ENCODE measurements around the gene CDIP1. TPM values are rescaled to one million over a fixed set of nuclear protein-coding genes. Genes with fewer than 3 reads are reported as not detected.

The CDIP1 gene
- total and polyA plus RNA-seq, 2 donors from 2014 or later, result 40.8 to 80.4 TPM

- Histone ChIP-seq H3K27me3 (ENCODE audit: control insufficient read depth, insufficient read depth, low read length) (no peaks in the 10 kb centered on the region), H3K27ac (ENCODE audit: low read depth in 2 of 2, low read length in 2 of 2) (no peak overlapping the region), H3K9ac (ENCODE audit: low read length in 3 of 3) (no peak overlapping the region), H3K9me3 (ENCODE audit: control insufficient read depth in 2 of 3, insufficient read depth in 1 of 3, low read length in 3 of 3) (peaks cover 0 to 3% (median 0%) of the 10 kb centered on the region in 3 donors), H3K4me3 (ENCODE audit: low read length in 3 of 3) (no peak overlapping the region), H3K36me3 (ENCODE audit: control insufficient read depth in 2 of 3, insufficient read depth in 3 of 3, low read length in 3 of 3) (no peaks in the 10 kb centered on the region), H3K4me1 (ENCODE audit: control insufficient read depth in 2 of 3, insufficient read depth in 2 of 3, low read depth in 1 of 3, low read length in 3 of 3) (peaks cover 0 to 14% (median 8%) of the 10 kb centered on the region in 3 donors)
- FAIRE-seq, result no peak
- intact Hi-C loops (cut with DNase I), result no loop called here
- no peak for TF ChIP-seq CTCF (IDR thresholded peaks at IDR 0.05; ENCODE audit: borderline replicate concordance, extremely low read depth, insufficient read depth)
- no peak for DNase-seq
Observed at GRCh38 chr16:4534151-4534790, 4.3 kb downstream of the CDIP1 start.

- Histone ChIP-seq H3K36me3 (ENCODE audit: control insufficient read depth in 2 of 3, insufficient read depth in 3 of 3, low read length in 3 of 3) (no peaks in the 10 kb centered on the region), H3K4me1 (ENCODE audit: control insufficient read depth in 2 of 3, insufficient read depth in 2 of 3, low read depth in 1 of 3, low read length in 3 of 3) (peaks cover 0 to 15% (median 12%) of the 10 kb centered on the region in 3 donors), H3K4me3 (ENCODE audit: low read length in 3 of 3) (no peak overlapping the region), H3K27ac (ENCODE audit: low read depth in 2 of 2, low read length in 2 of 2) (no peak overlapping the region), H3K27me3 (ENCODE audit: control insufficient read depth, insufficient read depth, low read length) (no peaks in the 10 kb centered on the region), H3K9me3 (ENCODE audit: control insufficient read depth in 2 of 3, insufficient read depth in 1 of 3, low read length in 3 of 3) (no peaks in the 10 kb centered on the region), H3K9ac (ENCODE audit: low read length in 3 of 3) (no peak overlapping the region)
- no peak for FAIRE-seq
- no peak for DNase-seq
- no peak for TF ChIP-seq CTCF (IDR thresholded peaks at IDR 0.05; ENCODE audit: borderline replicate concordance, extremely low read depth, insufficient read depth)
- intact Hi-C loops (cut with DNase I), result no loop called here
Observed at GRCh38 chr16:4533490-4533889, 5.1 kb downstream of the CDIP1 start.

GRCh38 chr16:4532238-4532637 is 6.3 kb downstream of the CDIP1 start:
- Histone ChIP-seq H3K4me3 (ENCODE audit: low read length in 3 of 3) (no peak overlapping the region), H3K27ac (ENCODE audit: low read depth in 2 of 2, low read length in 2 of 2) (no peak overlapping the region), H3K27me3 (ENCODE audit: control insufficient read depth, insufficient read depth, low read length) (no peaks in the 10 kb centered on the region), H3K9me3 (ENCODE audit: control insufficient read depth in 2 of 3, insufficient read depth in 1 of 3, low read length in 3 of 3) (no peaks in the 10 kb centered on the region), H3K4me1 (ENCODE audit: control insufficient read depth in 2 of 3, insufficient read depth in 2 of 3, low read depth in 1 of 3, low read length in 3 of 3) (peaks cover 0 to 12% (median 11%) of the 10 kb centered on the region in 3 donors), H3K9ac (ENCODE audit: low read length in 3 of 3) (no peak overlapping the region), H3K36me3 (ENCODE audit: control insufficient read depth in 2 of 3, insufficient read depth in 3 of 3, low read length in 3 of 3) (no peaks in the 10 kb centered on the region)
- no peak for TF ChIP-seq CTCF (IDR thresholded peaks at IDR 0.05; ENCODE audit: borderline replicate concordance, extremely low read depth, insufficient read depth)
- no peak for FAIRE-seq
- no peak for DNase-seq
- intact Hi-C loops (cut with DNase I), result no loop called here
